ENCODE results near the gene GALK1.

Gene GALK1

GRCh38 chr17:75734674-75735294 is 30.2 kb downstream of the GALK1 start:
- Histone ChIP-seq H4K20me1 (ENCODE audit: insufficient read depth, low read length) (no peaks in the 10 kb centered on the region), H3K27me3 (ENCODE audit: low read depth, low read length) (no peaks in the 10 kb centered on the region), H3K9ac (ENCODE audit: low read length) (no peak overlapping the region), H2AFZ (ENCODE audit: low read depth, low read length) (no peak overlapping the region; the same call in 1 of the 2 replicates), H3K79me2 (ENCODE audit: low read length) (no peaks in the 10 kb centered on the region), H3K4me3 (ENCODE audit: low read length) (no peak overlapping the region), H3K4me2 (ENCODE audit: low read length) (peak overlapping the region; percentile 28; the same call in 1 of the 2 replicates), H3K27ac (ENCODE audit: low read length) (no peak overlapping the region), H3K36me3 (replicated peaks; ENCODE audit: low read depth, low read length) (no peaks in the 10 kb centered on the region), H3K4me1 (ENCODE audit: low read length) (peaks cover 18% of the 10 kb centered on the region), H3K9me3 (ENCODE audit: insufficient read depth, low read length) (no peaks in the 10 kb centered on the region)
- TF ChIP-seq EZH2phosphoT487 (IDR thresholded peaks at IDR 0.05; ENCODE audit: low read depth) (no peak), CTCF (IDR thresholded peaks at IDR 0.05; ENCODE audit: low read depth, low read length) (no peak)

DNA sequence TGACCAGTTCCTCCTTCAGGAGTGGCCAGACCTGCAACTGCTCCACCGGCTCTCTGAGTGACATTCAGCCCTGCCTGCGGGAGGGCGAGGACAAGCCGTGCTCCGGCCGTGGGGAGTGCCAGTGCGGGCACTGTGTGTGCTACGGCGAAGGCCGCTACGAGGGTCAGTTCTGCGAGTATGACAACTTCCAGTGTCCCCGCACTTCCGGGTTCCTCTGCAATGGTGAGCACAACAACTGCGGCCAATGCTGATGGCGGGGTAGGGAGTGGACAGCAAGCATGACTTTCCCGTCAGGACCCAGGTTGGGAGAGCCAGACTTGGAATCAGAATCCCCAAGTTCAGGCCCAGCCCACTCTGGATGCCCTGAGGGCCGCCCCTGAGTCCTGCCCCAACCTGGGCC is 31.5 kb downstream of the GALK1 start:
- Histone ChIP-seq H4K20me1 (ENCODE audit: insufficient read depth, low read length) (no peaks in the 10 kb centered on the region), H3K9ac (ENCODE audit: low read length) (no peak overlapping the region), H3K4me1 (ENCODE audit: low read length) (peaks cover 15% of the 10 kb centered on the region), H3K9me3 (ENCODE audit: insufficient read depth, low read length) (no peaks in the 10 kb centered on the region), H3K27ac (ENCODE audit: low read length) (no peak overlapping the region), H3K79me2 (ENCODE audit: low read length) (no peaks in the 10 kb centered on the region), H3K36me3 (replicated peaks; ENCODE audit: low read depth, low read length) (no peaks in the 10 kb centered on the region), H3K27me3 (ENCODE audit: low read depth, low read length) (no peaks in the 10 kb centered on the region), H3K4me3 (ENCODE audit: low read length) (no peak overlapping the region), H2AFZ (ENCODE audit: low read depth, low read length) (no peak overlapping the region), H3K4me2 (ENCODE audit: low read length) (no peak overlapping the region)
- TF ChIP-seq CTCF (IDR thresholded peaks at IDR 0.05; ENCODE audit: low read depth, low read length): no peak
- TF ChIP-seq EZH2phosphoT487 (IDR thresholded peaks at IDR 0.05; ENCODE audit: low read depth): no peak

DNA sequence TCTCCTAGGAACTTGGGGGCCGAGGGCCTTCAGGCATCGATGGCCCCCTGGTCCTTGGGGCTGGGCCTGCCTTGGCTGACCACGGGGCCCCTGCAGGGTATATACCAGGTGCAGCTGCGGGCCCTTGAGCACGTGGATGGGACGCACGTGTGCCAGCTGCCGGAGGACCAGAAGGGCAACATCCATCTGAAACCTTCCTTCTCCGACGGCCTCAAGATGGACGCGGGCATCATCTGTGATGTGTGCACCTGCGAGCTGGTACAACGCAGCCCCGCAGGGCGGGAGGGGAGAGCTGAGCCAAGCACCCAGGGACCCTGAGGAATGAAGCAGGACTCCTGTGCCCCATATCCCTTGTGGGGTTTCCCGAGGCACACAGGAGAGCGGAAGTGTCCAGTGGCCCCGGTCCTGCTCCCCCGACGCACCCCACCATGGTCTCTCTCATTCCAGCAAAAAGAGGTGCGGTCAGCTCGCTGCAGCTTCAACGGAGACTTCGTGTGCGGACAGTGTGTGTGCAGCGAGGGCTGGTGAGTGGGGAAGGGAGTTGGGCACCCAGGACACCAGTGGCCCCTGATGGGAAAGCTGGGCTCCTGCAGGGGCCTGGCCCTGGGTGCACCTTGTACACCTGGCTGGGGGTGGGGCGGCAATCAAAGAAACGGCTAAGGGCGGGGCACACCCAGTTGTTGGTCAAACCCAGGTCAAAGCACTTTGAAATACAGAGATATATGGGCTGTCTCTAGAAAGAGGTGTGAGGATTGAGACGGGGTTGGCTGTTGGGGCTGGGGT is 33.1 kb downstream of the GALK1 start:
- TF ChIP-seq CTCF (IDR thresholded peaks at IDR 0.05; ENCODE audit: low read depth, low read length): no peak
- TF ChIP-seq EZH2phosphoT487 (IDR thresholded peaks at IDR 0.05; ENCODE audit: low read depth): no peak
- Histone ChIP-seq H3K4me3 (ENCODE audit: low read length) (no peak overlapping the region), H3K79me2 (ENCODE audit: low read length) (no peaks in the 10 kb centered on the region), H3K36me3 (replicated peaks; ENCODE audit: low read depth, low read length) (no peaks in the 10 kb centered on the region), H3K27me3 (ENCODE audit: low read depth, low read length) (no peaks in the 10 kb centered on the region), H3K4me1 (ENCODE audit: low read length) (peaks cover 4% of the 10 kb centered on the region; the same call in 1 of the 2 replicates), H3K4me2 (ENCODE audit: low read length) (no peak overlapping the region), H3K9me3 (ENCODE audit: insufficient read depth, low read length) (no peaks in the 10 kb centered on the region), H2AFZ (ENCODE audit: low read depth, low read length) (no peak overlapping the region), H3K27ac (ENCODE audit: low read length) (no peak overlapping the region), H4K20me1 (ENCODE audit: insufficient read depth, low read length) (no peaks in the 10 kb centered on the region), H3K9ac (ENCODE audit: low read length) (no peak overlapping the region)

- Histone ChIP-seq H3K4me2 (ENCODE audit: low read length) (no peak overlapping the region), H2AFZ (ENCODE audit: low read depth, low read length) (no peak overlapping the region), H3K4me1 (ENCODE audit: low read length) (peaks cover 4% of the 10 kb centered on the region; the same call in 1 of the 2 replicates), H4K20me1 (ENCODE audit: insufficient read depth, low read length) (no peaks in the 10 kb centered on the region), H3K27me3 (ENCODE audit: low read depth, low read length) (no peaks in the 10 kb centered on the region), H3K27ac (ENCODE audit: low read length) (no peak overlapping the region), H3K9me3 (ENCODE audit: insufficient read depth, low read length) (no peaks in the 10 kb centered on the region), H3K79me2 (ENCODE audit: low read length) (no peaks in the 10 kb centered on the region), H3K36me3 (replicated peaks; ENCODE audit: low read depth, low read length) (no peaks in the 10 kb centered on the region), H3K4me3 (ENCODE audit: low read length) (no peak overlapping the region), H3K9ac (ENCODE audit: low read length) (no peak overlapping the region)
- TF ChIP-seq EZH2phosphoT487 (IDR thresholded peaks at IDR 0.05; ENCODE audit: low read depth) (no peak), CTCF (IDR thresholded peaks at IDR 0.05; ENCODE audit: low read depth, low read length) (no peak)
Measured at GRCh38 chr17:75731086-75731715, 33.8 kb downstream of the GALK1 start.

Measured in OCI-LY3 (cell line).